IMR-90 (cell line): Measurements from ENCODE around the gene PLA2G4F. TPM values are rescaled to one million over a fixed set of nuclear protein-coding genes. Genes with fewer than 3 reads are reported as not detected.

ENCODE experiments used
- ATAC-seq: fragments of 200-7000 bp; cut with Tn5 transposase; 2 replicates; pipeline ENCODE4 v1.9.1; 2020; ENCODE audit warnings: low read depth, mild to moderate bottlenecking, moderate library complexity
- BruUV-seq: library from RNA; stranded (reverse); fragments of 400-500 nt; replicated peaks from 2 replicates; lab custom pipeline; 2021; lab: Mats Ljungman, UMichigan
- CTCF ChIA-PET: fragments of 300-600 bp; formaldehyde crosslinking; extraction: SDS; loops from one replicate; lab custom pipeline; 2021; ENCODE audit warnings: antibody characterized with exemption; lab: Yijun Ruan, JAX
- POLR2A ChIA-PET: fragments of 300-600 bp; sonication (Branson Sonifier 250); formaldehyde crosslinking; loops from one replicate; lab custom pipeline; 2022; ENCODE audit warnings: antibody characterized with exemption; ENCODE audit not compliant: unreplicated experiment; lab: Charles Lee
- DNase-seq: peaks from one replicate; pipeline ENCODE4 v3.0.0; 2013
- H2AFZ ChIP-seq: replicated peaks from 2 replicates; pipeline ENCODE3; 2013; ENCODE audit warnings: low read length, mild to moderate bottlenecking; ENCODE audit not compliant: poor library complexity
- H2AK5ac ChIP-seq: 2 replicates; pipeline ENCODE4 v1.6.1; 2013; ENCODE audit warnings: low read depth, low read length, inconsistent platforms
- H2AK9ac ChIP-seq: replicated peaks from 2 replicates; pipeline ENCODE3; 2013; ENCODE audit warnings: mild to moderate bottlenecking, low read depth, low read length, moderate library complexity; ENCODE audit not compliant: poor library complexity
- H2BK120ac ChIP-seq: 2 replicates; pipeline ENCODE4 v1.6.1; 2013; ENCODE audit warnings: low read depth, low read length, inconsistent platforms
- H2BK15ac ChIP-seq: 3 replicates; pipeline ENCODE4 v1.6.1; 2013; ENCODE audit warnings: low read depth, low read length, inconsistent platforms
- H2BK20ac ChIP-seq: 2 replicates; pipeline ENCODE4 v1.6.1; 2013; ENCODE audit warnings: low read depth, mild to moderate bottlenecking, inconsistent platforms, low read length, moderate library complexity
- H2BK5ac ChIP-seq: 2 replicates; pipeline ENCODE4 v1.6.1; 2013; ENCODE audit warnings: mild to moderate bottlenecking, low read depth, low read length, inconsistent platforms; ENCODE audit not compliant: poor library complexity, severe bottlenecking
- H3K14ac ChIP-seq: replicated peaks from 2 replicates; pipeline ENCODE4 v1.6.1; 2013; ENCODE audit warnings: low read depth, low read length, inconsistent platforms
- H3K18ac ChIP-seq: 2 replicates; pipeline ENCODE4 v1.6.1; 2013; ENCODE audit warnings: low read depth, low read length, control low read depth
- H3K23ac ChIP-seq: 2 replicates; pipeline ENCODE4 v1.6.1; 2013; ENCODE audit warnings: low read depth, low read length, inconsistent platforms
- H3K27ac ChIP-seq: 2 replicates; pipeline ENCODE4 v1.5.1; 2013; ENCODE audit warnings: mild to moderate bottlenecking, control low read depth, low read length; ENCODE audit not compliant: insufficient read depth
- H3K27me3 ChIP-seq: 2 replicates; pipeline ENCODE4 v1.6.1; 2013; ENCODE audit warnings: low read length; ENCODE audit not compliant: control insufficient read depth, insufficient read depth
- H3K36me3 ChIP-seq: 2 replicates; pipeline ENCODE4 v1.6.1; 2013; ENCODE audit warnings: low read length, mixed read lengths; ENCODE audit not compliant: control insufficient read depth, insufficient read depth
- H3K4ac ChIP-seq: 2 replicates; pipeline ENCODE4 v1.6.1; 2013; ENCODE audit warnings: low read depth, low read length, inconsistent platforms
- H3K4me1 ChIP-seq: 2 replicates; pipeline ENCODE4 v1.6.1; 2013; ENCODE audit warnings: low read length, mixed read lengths; ENCODE audit not compliant: control insufficient read depth, insufficient read depth
- H3K4me2 ChIP-seq: 2 replicates; pipeline ENCODE4 v1.6.1; 2013; ENCODE audit warnings: low read depth, mild to moderate bottlenecking, control low read depth, low read length, moderate library complexity
- H3K4me3 ChIP-seq: 2 replicates; pipeline ENCODE4 v1.5.1; 2013; ENCODE audit warnings: low read depth, mild to moderate bottlenecking, control low read depth, low read length, moderate library complexity; ENCODE audit not compliant: insufficient read depth
- H3K56ac ChIP-seq: 2 replicates; pipeline ENCODE4 v1.6.1; 2013; ENCODE audit warnings: low read length, inconsistent platforms; ENCODE audit not compliant: insufficient read depth; ENCODE audit errors: extremely low read depth
- H3K79me1 ChIP-seq, 2 experiments: 2 replicates each; pipeline ENCODE4 v1.6.1; 2013; ENCODE audit warnings: low read length in 2 of 2, inconsistent platforms in 1 of 2, low read depth in 1 of 2
- H3K9ac ChIP-seq: 2 replicates; pipeline ENCODE4 v1.6.1; 2013; ENCODE audit warnings: low read depth, low read length, control low read depth
- H3K9me1 ChIP-seq: 2 replicates; pipeline ENCODE4 v1.6.1; 2013; ENCODE audit warnings: low read length, inconsistent platforms; ENCODE audit not compliant: insufficient read depth
- H3K9me3 ChIP-seq: 2 replicates; pipeline ENCODE4 v1.6.1; 2013; ENCODE audit warnings: low read length; ENCODE audit not compliant: control insufficient read depth, insufficient read depth
- H4K20me1 ChIP-seq: 2 replicates; pipeline ENCODE4 v1.6.1; 2013; ENCODE audit warnings: low read length, inconsistent platforms; ENCODE audit not compliant: insufficient read depth
- H4K5ac ChIP-seq: 2 replicates; pipeline ENCODE4 v1.6.1; 2013; ENCODE audit warnings: mild to moderate bottlenecking, low read depth, low read length, control low read depth
- H4K8ac ChIP-seq, 2 experiments: 2 replicates each; pipeline ENCODE4 v1.6.1; 2013; ENCODE audit warnings: low read depth in 2 of 2, low read length in 2 of 2, control low read depth in 1 of 2, inconsistent platforms in 1 of 2
- H4K91ac ChIP-seq: 2 replicates; pipeline ENCODE4 v1.6.1; 2013; ENCODE audit warnings: low read depth, low read length, inconsistent platforms; ENCODE audit not compliant: insufficient read depth
- BHLHE40 ChIP-seq: fragments of 150-350 bp; IDR thresholded peaks from 2 replicates; pipeline ENCODE4 v1.6.1; 2016; ENCODE audit warnings: mild to moderate bottlenecking, low read depth, low read length
- CEBPB ChIP-seq: IDR thresholded peaks from 2 replicates; pipeline ENCODE4 v1.6.1; 2012; ENCODE audit warnings: low read depth, low read length, improper control_type of control experiment
- CHD1 ChIP-seq: IDR thresholded peaks from 2 replicates; pipeline ENCODE4 v1.6.1; 2012; ENCODE audit warnings: low read depth, low read length, improper control_type of control experiment
- CTCF ChIP-seq: conservative IDR thresholded peaks from 2 replicates; pipeline ENCODE4 v1.5.1; 2012; ENCODE audit warnings: mild to moderate bottlenecking, low read depth, low read length, improper control_type of control experiment
- FOS ChIP-seq: fragments of 150-350 bp; IDR thresholded peaks from 2 replicates; pipeline ENCODE4 v1.6.1; 2016; ENCODE audit warnings: low read depth, low read length
- MAFK ChIP-seq: IDR thresholded peaks from 2 replicates; pipeline ENCODE4 v1.6.1; 2012; ENCODE audit warnings: low read depth, low read length, improper control_type of control experiment
- MAZ ChIP-seq: IDR thresholded peaks from 2 replicates; pipeline ENCODE4 v1.6.1; 2012; ENCODE audit warnings: low read depth, mild to moderate bottlenecking, low read length, improper control_type of control experiment, moderate library complexity, borderline replicate concordance
- MXI1 ChIP-seq: IDR thresholded peaks from 2 replicates; pipeline ENCODE4 v1.6.1; 2012; ENCODE audit warnings: low read depth, mild to moderate bottlenecking, low read length, moderate library complexity, borderline replicate concordance
- NFE2L2 ChIP-seq: fragments of 150-350 bp; IDR thresholded peaks from 2 replicates; pipeline ENCODE4 v1.6.1; 2016; ENCODE audit warnings: low read depth, mild to moderate bottlenecking, low read length
- POLR2A ChIP-seq: IDR thresholded peaks from 2 replicates; pipeline ENCODE4 v1.6.1; 2012; ENCODE audit warnings: mild to moderate bottlenecking, low read depth, low read length
- RAD21 ChIP-seq: IDR thresholded peaks from 2 replicates; pipeline ENCODE4 v1.6.1; 2012; ENCODE audit warnings: low read length, improper control_type of control experiment
- RCOR1 ChIP-seq: IDR thresholded peaks from 2 replicates; pipeline ENCODE4 v1.6.1; 2012; ENCODE audit warnings: mild to moderate bottlenecking, low read length, improper control_type of control experiment; ENCODE audit not compliant: insufficient replicate concordance
- SMC3 ChIP-seq: fragments of 150-350 bp; IDR thresholded peaks from 2 replicates; pipeline ENCODE4 v1.6.1; 2016; ENCODE audit warnings: low read depth, mild to moderate bottlenecking, antibody characterized with exemption, low read length, moderate library complexity
- USF2 ChIP-seq: fragments of 150-350 bp; IDR thresholded peaks from 2 replicates; pipeline ENCODE4 v1.6.1; 2017; ENCODE audit warnings: mild to moderate bottlenecking, antibody characterized with exemption, low read length, low read depth
- WGBS, 2 experiments: methylation state at CpG; one replicate each; pipeline versions ENCODE4 v1.1.5 to v1.1.7; 2013; ENCODE audit warnings: missing lambda C conversion rate in 2 of 2; ENCODE audit not compliant: insufficient read length in 1 of 2; ENCODE audit errors: extremely low coverage in 2 of 2; 5-methylcytosine and 5-hydroxymethylcytosine counted together
- dilution Hi-C: fragments of 300-500 bp; cut with HindIII; formaldehyde crosslinking; loops from one replicate; pipeline ENCODE4 v1.14.3; 2018; ENCODE audit warnings: low sequenced_read_pairs; ENCODE audit not compliant: unreplicated experiment
- in situ Hi-C: fragments of 300-500 bp; cut with MboI; formaldehyde crosslinking; loops from 3 replicates; pipeline ENCODE4 v1.14.3; 2019; ENCODE audit warnings: low sequenced_read_pairs, inconsistent platforms, mixed read lengths
- intact Hi-C: fragments of 100-400 bp; cut with micrococcal nuclease; formaldehyde crosslinking; loops from 2 replicates; pipeline ENCODE4 v1.10.0; 2022
- polyA plus RNA-seq, 3 experiments: library from polyadenylated mRNA; depleted of rRNA; stranded (reverse); fragments of >200 nt; gene quantifications; 2 replicates each; pipeline ENCODE4 v1.2.3, GENCODE V29; 2012; ENCODE audit warnings: low replicate concordance in 1 of 3
- total RNA-seq: library from RNA; depleted of rRNA; stranded (reverse); fragments of >200 nt; gene quantifications from 2 replicates; pipeline ENCODE4 v1.2.3, GENCODE V29; 2012
- TF ChIP-seq, protein P1 (sequence below): fragments of 150-350 bp; IDR thresholded peaks from 2 replicates; pipeline ENCODE4 v1.6.1; 2016; ENCODE audit warnings: low read depth, mild to moderate bottlenecking, low read length, moderate library complexity, borderline replicate concordance

The PLA2G4F gene
- total and polyA plus RNA-seq, 2 of the 4 experiments (the other 2 are of a cell fraction) = not detected

DNA sequence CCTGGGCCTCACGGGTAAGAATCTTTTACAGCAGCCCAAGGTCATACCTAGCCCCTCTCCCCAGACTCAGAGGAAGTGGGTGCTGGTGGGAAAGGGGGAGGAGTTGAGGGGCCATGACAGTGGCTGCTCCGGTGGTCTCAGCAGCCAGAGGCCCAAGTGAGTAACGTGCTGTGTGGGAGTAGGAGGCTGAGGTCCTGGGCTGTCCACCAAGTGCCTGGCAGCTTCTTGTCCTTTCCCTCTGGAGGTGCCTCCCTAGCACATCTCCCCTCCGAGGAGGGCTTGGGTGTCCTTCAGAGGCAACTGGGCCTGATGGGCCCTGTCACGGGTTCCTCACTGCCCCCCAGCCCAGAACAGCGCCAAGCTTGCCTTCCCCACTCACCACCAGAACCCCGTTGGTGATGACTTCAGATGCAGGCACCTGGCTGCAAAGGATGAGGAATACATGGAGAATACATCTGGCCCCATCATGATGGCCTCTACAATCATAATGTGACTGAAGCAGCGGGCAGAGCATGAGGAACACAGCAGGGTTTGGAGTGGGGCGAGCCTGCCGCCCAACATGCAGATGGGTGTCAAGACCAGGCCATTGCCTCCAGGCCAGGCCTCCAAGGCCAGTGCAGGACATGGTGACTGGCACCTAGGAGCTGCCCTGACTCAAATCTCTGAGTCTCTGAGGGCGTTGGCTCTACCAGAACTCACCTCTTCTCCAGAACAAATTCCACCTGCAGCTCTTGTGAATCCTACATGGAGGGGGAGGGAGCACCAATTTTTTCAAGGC is 3.3 kb downstream of the PLA2G4F start:
- POLR2A ChIA-PET = no interaction called here
- Histone ChIP-seq H2BK5ac (no peak overlapping the region), H3K4me1 (0 out of 2 replicates have a peak, but pooled peaks cover 2% of the 10 kb centered on the region), H2AK9ac (no peak overlapping the region), H3K56ac (no peak overlapping the region), H3K9ac (no peak overlapping the region), H3K27me3 (peaks cover 4% of the 10 kb centered on the region), H4K5ac (no peak overlapping the region), H4K91ac (no peak overlapping the region), H2AFZ (no peak overlapping the region), H3K9me1 (0 out of 2 replicates have a peak, but pooled peaks cover 8% of the 10 kb centered on the region), H3K14ac (no peak overlapping the region), H4K8ac (no peak overlapping the region), H2AK5ac (no peak overlapping the region), H2BK15ac (no peak overlapping the region), H2BK120ac (no peak overlapping the region), H3K36me3 (no peaks in the 10 kb centered on the region), H3K18ac (no peak overlapping the region), H3K23ac (no peak overlapping the region), H3K27ac (no peak overlapping the region), H3K4me3 (no peak overlapping the region), H4K20me1 (no peaks in the 10 kb centered on the region), H3K9me3 (no peaks in the 10 kb centered on the region), H3K4ac (no peak overlapping the region), H3K4me2 (no peak overlapping the region), H2BK20ac (no peak overlapping the region), H3K79me1 (no peaks in the 10 kb centered on the region)
- CTCF ChIA-PET = no interaction called here
- DNase-seq (no peak), ATAC-seq (no peak)
- 67% methylated on average over 1 of the region's 11 CpGs; no CpG with 5 or more reads in 1 of the 2 experiments for WGBS, 2 experiments
- no peak for TF ChIP-seq CTCF
- TF ChIP-seq SMC3 = no peak
- no peak for TF ChIP-seq RAD21
- TF ChIP-seq RCOR1 = no peak
- no peak for TF ChIP-seq FOS
- TF ChIP-seq CHD1 = no peak
- no peak for TF ChIP-seq MAZ
- no peak for TF ChIP-seq USF2
- no peak for TF ChIP-seq MXI1
- no peak for TF ChIP-seq CEBPB
- TF ChIP-seq, protein P1, sequence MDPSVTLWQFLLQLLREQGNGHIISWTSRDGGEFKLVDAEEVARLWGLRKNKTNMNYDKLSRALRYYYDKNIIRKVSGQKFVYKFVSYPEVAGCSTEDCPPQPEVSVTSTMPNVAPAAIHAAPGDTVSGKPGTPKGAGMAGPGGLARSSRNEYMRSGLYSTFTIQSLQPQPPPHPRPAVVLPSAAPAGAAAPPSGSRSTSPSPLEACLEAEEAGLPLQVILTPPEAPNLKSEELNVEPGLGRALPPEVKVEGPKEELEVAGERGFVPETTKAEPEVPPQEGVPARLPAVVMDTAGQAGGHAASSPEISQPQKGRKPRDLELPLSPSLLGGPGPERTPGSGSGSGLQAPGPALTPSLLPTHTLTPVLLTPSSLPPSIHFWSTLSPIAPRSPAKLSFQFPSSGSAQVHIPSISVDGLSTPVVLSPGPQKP = no peak
- no peak for TF ChIP-seq NFE2L2
- no peak for TF ChIP-seq POLR2A
- no peak for TF ChIP-seq MAFK
- no peak for TF ChIP-seq BHLHE40
- in situ Hi-C loops (no loop called here), intact Hi-C loops (no loop called here), dilution Hi-C loops (no loop called here)
- no TSS peak for BruUV-seq
